IMR-90 (cell line): ENCODE measurements around the gene DYNLT2B. TPM values are rescaled to one million over a fixed set of nuclear protein-coding genes. Genes with fewer than 3 reads are reported as not detected.
"Not testable (repeated sequence)": the region's sequence is repeated elsewhere in the genome, so short reads cannot be mapped to it uniquely, and the experiment has no call there.

Experiments used
- ATAC-seq: fragments of 200-7000 bp; cut with Tn5 transposase; 2 replicates; pipeline ENCODE4 v1.9.1; 2020; ENCODE audit warnings: low read depth, mild to moderate bottlenecking, moderate library complexity
- BruUV-seq: library from RNA; stranded (reverse); fragments of 400-500 nt; replicated peaks from 2 replicates; lab custom pipeline; 2021; lab: Mats Ljungman, UMichigan
- CTCF ChIA-PET: fragments of 300-600 bp; formaldehyde crosslinking; extraction: SDS; loops from one replicate; lab custom pipeline; 2021; ENCODE audit warnings: antibody characterized with exemption; lab: Yijun Ruan, JAX
- POLR2A ChIA-PET: fragments of 300-600 bp; sonication (Branson Sonifier 250); formaldehyde crosslinking; loops from one replicate; lab custom pipeline; 2022; ENCODE audit warnings: antibody characterized with exemption; ENCODE audit not compliant: unreplicated experiment; lab: Charles Lee
- DNase-seq: peaks from one replicate; pipeline ENCODE4 v3.0.0; 2013
- H2AFZ ChIP-seq: replicated peaks from 2 replicates; pipeline ENCODE3; 2013; ENCODE audit warnings: low read length, mild to moderate bottlenecking; ENCODE audit not compliant: poor library complexity
- H2AK5ac ChIP-seq: 2 replicates; pipeline ENCODE4 v1.6.1; 2013; ENCODE audit warnings: low read depth, low read length, inconsistent platforms
- H2AK9ac ChIP-seq: replicated peaks from 2 replicates; pipeline ENCODE3; 2013; ENCODE audit warnings: mild to moderate bottlenecking, low read depth, low read length, moderate library complexity; ENCODE audit not compliant: poor library complexity
- H2BK120ac ChIP-seq: 2 replicates; pipeline ENCODE4 v1.6.1; 2013; ENCODE audit warnings: low read depth, low read length, inconsistent platforms
- H2BK15ac ChIP-seq: 3 replicates; pipeline ENCODE4 v1.6.1; 2013; ENCODE audit warnings: low read depth, low read length, inconsistent platforms
- H2BK20ac ChIP-seq: 2 replicates; pipeline ENCODE4 v1.6.1; 2013; ENCODE audit warnings: low read depth, mild to moderate bottlenecking, inconsistent platforms, low read length, moderate library complexity
- H2BK5ac ChIP-seq: 2 replicates; pipeline ENCODE4 v1.6.1; 2013; ENCODE audit warnings: mild to moderate bottlenecking, low read depth, low read length, inconsistent platforms; ENCODE audit not compliant: poor library complexity, severe bottlenecking
- H3K14ac ChIP-seq: replicated peaks from 2 replicates; pipeline ENCODE4 v1.6.1; 2013; ENCODE audit warnings: low read depth, low read length, inconsistent platforms
- H3K18ac ChIP-seq: 2 replicates; pipeline ENCODE4 v1.6.1; 2013; ENCODE audit warnings: low read depth, low read length, control low read depth
- H3K23ac ChIP-seq: 2 replicates; pipeline ENCODE4 v1.6.1; 2013; ENCODE audit warnings: low read depth, low read length, inconsistent platforms
- H3K27ac ChIP-seq: 2 replicates; pipeline ENCODE4 v1.5.1; 2013; ENCODE audit warnings: mild to moderate bottlenecking, control low read depth, low read length; ENCODE audit not compliant: insufficient read depth
- H3K27me3 ChIP-seq: 2 replicates; pipeline ENCODE4 v1.6.1; 2013; ENCODE audit warnings: low read length; ENCODE audit not compliant: control insufficient read depth, insufficient read depth
- H3K36me3 ChIP-seq: 2 replicates; pipeline ENCODE4 v1.6.1; 2013; ENCODE audit warnings: low read length, mixed read lengths; ENCODE audit not compliant: control insufficient read depth, insufficient read depth
- H3K4ac ChIP-seq: 2 replicates; pipeline ENCODE4 v1.6.1; 2013; ENCODE audit warnings: low read depth, low read length, inconsistent platforms
- H3K4me1 ChIP-seq: 2 replicates; pipeline ENCODE4 v1.6.1; 2013; ENCODE audit warnings: low read length, mixed read lengths; ENCODE audit not compliant: control insufficient read depth, insufficient read depth
- H3K4me2 ChIP-seq: 2 replicates; pipeline ENCODE4 v1.6.1; 2013; ENCODE audit warnings: low read depth, mild to moderate bottlenecking, control low read depth, low read length, moderate library complexity
- H3K4me3 ChIP-seq: 2 replicates; pipeline ENCODE4 v1.5.1; 2013; ENCODE audit warnings: low read depth, mild to moderate bottlenecking, control low read depth, low read length, moderate library complexity; ENCODE audit not compliant: insufficient read depth
- H3K56ac ChIP-seq: 2 replicates; pipeline ENCODE4 v1.6.1; 2013; ENCODE audit warnings: low read length, inconsistent platforms; ENCODE audit not compliant: insufficient read depth; ENCODE audit errors: extremely low read depth
- H3K79me1 ChIP-seq, 2 experiments: 2 replicates each; pipeline ENCODE4 v1.6.1; 2013; ENCODE audit warnings: low read length in 2 of 2, inconsistent platforms in 1 of 2, low read depth in 1 of 2
- H3K9ac ChIP-seq: 2 replicates; pipeline ENCODE4 v1.6.1; 2013; ENCODE audit warnings: low read depth, low read length, control low read depth
- H3K9me1 ChIP-seq: 2 replicates; pipeline ENCODE4 v1.6.1; 2013; ENCODE audit warnings: low read length, inconsistent platforms; ENCODE audit not compliant: insufficient read depth
- H3K9me3 ChIP-seq: 2 replicates; pipeline ENCODE4 v1.6.1; 2013; ENCODE audit warnings: low read length; ENCODE audit not compliant: control insufficient read depth, insufficient read depth
- H4K20me1 ChIP-seq: 2 replicates; pipeline ENCODE4 v1.6.1; 2013; ENCODE audit warnings: low read length, inconsistent platforms; ENCODE audit not compliant: insufficient read depth
- H4K5ac ChIP-seq: 2 replicates; pipeline ENCODE4 v1.6.1; 2013; ENCODE audit warnings: mild to moderate bottlenecking, low read depth, low read length, control low read depth
- H4K8ac ChIP-seq, 2 experiments: 2 replicates each; pipeline ENCODE4 v1.6.1; 2013; ENCODE audit warnings: low read depth in 2 of 2, low read length in 2 of 2, control low read depth in 1 of 2, inconsistent platforms in 1 of 2
- H4K91ac ChIP-seq: 2 replicates; pipeline ENCODE4 v1.6.1; 2013; ENCODE audit warnings: low read depth, low read length, inconsistent platforms; ENCODE audit not compliant: insufficient read depth
- FOS ChIP-seq: fragments of 150-350 bp; IDR thresholded peaks from 2 replicates; pipeline ENCODE4 v1.6.1; 2016; ENCODE audit warnings: low read depth, low read length
- RFX5 ChIP-seq: IDR thresholded peaks from 2 replicates; pipeline ENCODE4 v1.8.0; 2012; ENCODE audit warnings: low read depth, mild to moderate bottlenecking, low read length, moderate library complexity
- WGBS, 2 experiments: methylation state at CpG; one replicate each; pipeline versions ENCODE4 v1.1.5 to v1.1.7; 2013; ENCODE audit warnings: missing lambda C conversion rate in 2 of 2; ENCODE audit not compliant: insufficient read length in 1 of 2; ENCODE audit errors: extremely low coverage in 2 of 2; 5-methylcytosine and 5-hydroxymethylcytosine counted together
- dilution Hi-C: fragments of 300-500 bp; cut with HindIII; formaldehyde crosslinking; loops from one replicate; pipeline ENCODE4 v1.14.3; 2018; ENCODE audit warnings: low sequenced_read_pairs; ENCODE audit not compliant: unreplicated experiment
- in situ Hi-C: fragments of 300-500 bp; cut with MboI; formaldehyde crosslinking; loops from 3 replicates; pipeline ENCODE4 v1.14.3; 2019; ENCODE audit warnings: low sequenced_read_pairs, inconsistent platforms, mixed read lengths
- intact Hi-C: fragments of 100-400 bp; cut with micrococcal nuclease; formaldehyde crosslinking; loops from 2 replicates; pipeline ENCODE4 v1.10.0; 2022
- polyA plus RNA-seq, 3 experiments: library from polyadenylated mRNA; depleted of rRNA; stranded (reverse); fragments of >200 nt; gene quantifications; 2 replicates each; pipeline ENCODE4 v1.2.3, GENCODE V29; 2012; ENCODE audit warnings: low replicate concordance in 1 of 3
- total RNA-seq: library from RNA; depleted of rRNA; stranded (reverse); fragments of >200 nt; gene quantifications from 2 replicates; pipeline ENCODE4 v1.2.3, GENCODE V29; 2012

DYNLT2B gene
- total and polyA plus RNA-seq, 2 of the 4 experiments (the other 2 are of a cell fraction), result 2.2 to 6.0 TPM

DNA sequence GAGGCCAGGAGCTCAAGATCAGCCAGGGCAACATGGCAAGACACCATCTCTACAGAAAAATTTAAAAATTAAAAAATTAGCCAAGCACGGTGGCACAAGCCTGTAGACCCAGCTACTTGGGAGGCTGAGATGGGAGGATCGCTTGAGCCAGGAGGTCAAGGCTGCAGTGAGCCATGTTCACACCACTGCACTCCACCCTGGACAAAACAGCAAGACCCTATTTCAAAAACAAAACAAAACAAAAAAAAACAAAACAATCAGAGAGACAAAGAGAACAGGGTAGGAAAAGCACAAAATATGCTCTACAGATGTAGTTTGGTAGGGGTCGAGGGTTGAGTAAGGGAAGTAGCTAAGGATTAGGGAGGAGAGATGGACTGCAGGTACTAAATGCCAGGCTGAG lies 3.4 kb downstream of the DYNLT2B start:
- Histone ChIP-seq H2AFZ (no peak overlapping the region), H3K14ac (no peak overlapping the region), H2AK5ac (no peak overlapping the region), H3K36me3 (no peaks in the 10 kb centered on the region), H3K23ac (no peak overlapping the region), H3K18ac (no peak overlapping the region), H3K9me1 (peaks cover 9% of the 10 kb centered on the region; the same call in 1 of the 2 replicates), H3K4ac (no peak overlapping the region), H3K4me2 (no peak overlapping the region), H3K56ac (no peak overlapping the region), H4K91ac (no peak overlapping the region), H2BK5ac (no peak overlapping the region), H2BK15ac (no peak overlapping the region), H2BK20ac (no peak overlapping the region), H4K20me1 (no peaks in the 10 kb centered on the region; the same call in none of the 2 replicates), H3K79me1 (peaks cover 9 to 24% of the 10 kb centered on the region in 2 experiments), H4K5ac (no peak overlapping the region), H2AK9ac (no peak overlapping the region), H3K27me3 (no peaks in the 10 kb centered on the region), H2BK120ac (no peak overlapping the region), H3K9ac (no peak overlapping the region), H3K27ac (no peak overlapping the region), H3K4me3 (no peak overlapping the region), H3K9me3 (no peaks in the 10 kb centered on the region), H3K4me1 (no peaks in the 10 kb centered on the region), H4K8ac (no peak overlapping the region)
- TF ChIP-seq FOS (no peak), RFX5 (no peak)
- in situ Hi-C loops, result no loop called here
- WGBS, 2 experiments, result no CpG with 5 or more reads among the region's 3 CpGs
- intact Hi-C loops, result no loop called here
- POLR2A ChIA-PET, result no interaction called here
- no TSS peak for BruUV-seq
- ATAC-seq, result no peak
- DNase-seq, result no peak
- dilution Hi-C loops, result no loop called here
- CTCF ChIA-PET, result interaction anchor here (0.6 to 0.7 kb wide), 3 partner anchors 17 to 84 kb away, joined by 3 to 5 read pairs (median 4); no protein-coding TSS in a partner anchor

DNA sequence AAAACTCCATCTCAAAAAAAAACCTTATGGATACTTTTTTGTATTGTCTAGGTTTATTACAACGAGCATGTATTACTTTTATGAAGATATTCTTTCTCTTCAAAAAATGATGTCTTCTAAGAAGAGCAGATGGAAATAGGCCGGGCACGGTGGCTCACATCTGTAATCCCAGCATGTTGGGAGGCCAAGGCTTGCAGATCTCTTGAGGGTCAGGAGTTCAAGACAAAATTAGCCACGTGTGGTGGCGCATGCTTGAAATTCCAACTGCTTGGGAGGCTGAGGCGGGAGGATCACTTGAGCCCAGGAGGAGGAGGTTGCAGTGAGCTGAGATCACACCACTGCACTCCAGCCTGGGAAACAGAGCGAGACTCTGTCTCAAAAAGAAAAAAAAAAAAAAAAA lies 4.0 kb downstream of the DYNLT2B start:
- H4K20me1 ChIP-seq, dilution Hi-C loops, H2BK20ac ChIP-seq, H2BK15ac ChIP-seq, H3K18ac ChIP-seq, H2AK9ac ChIP-seq, H3K9ac ChIP-seq, in situ Hi-C loops, H3K4ac ChIP-seq, H4K91ac ChIP-seq, H2AFZ ChIP-seq, H4K8ac ChIP-seq, H3K9me3 ChIP-seq, H3K23ac ChIP-seq, ATAC-seq, H4K5ac ChIP-seq, H3K9me1 ChIP-seq, H3K36me3 ChIP-seq, H3K56ac ChIP-seq, H3K27me3 ChIP-seq, H3K27ac ChIP-seq, BruUV-seq, H2BK5ac ChIP-seq, H3K4me2 ChIP-seq, H3K4me1 ChIP-seq, POLR2A ChIA-PET, intact Hi-C loops, DNase-seq, H3K14ac ChIP-seq, H2AK5ac ChIP-seq, H3K4me3 ChIP-seq, H2BK120ac ChIP-seq: not testable (repeated sequence)
- WGBS, 2 experiments, result 100% methylated on average over 1 of the region's 7 CpGs; no CpG with 5 or more reads in 1 of the 2 experiments
- peaks cover 9 to 20% of the 10 kb centered on the region in 2 experiments for H3K79me1 ChIP-seq
- CTCF ChIA-PET, result interaction anchor here (0.7 kb wide), 2 partner anchors 17 to 84 kb away, joined by 4 to 5 read pairs; no protein-coding TSS in a partner anchor
